ENCODE results near the gene PEX12.
"Not testable (repeated sequence)": the region's sequence is repeated elsewhere in the genome, so short reads cannot be mapped to it uniquely, and the experiment has no call there.

- not testable (repeated sequence) for TF ChIP-seq POLR2A, CTCF, EP300 (IDR thresholded peaks at IDR 0.05)
Observed at GRCh38 chr17:35563181-35563580, 15.2 kb downstream of the PEX12 start.
